Nephron progenitor cell (in vitro differentiated cells): Measurements from ENCODE around the gene CCR3.
A peak's percentile ranks its signal among the peaks of the same experiment; 100 is the strongest.

ENCODE experiments used
- DNase-seq: peaks from one replicate; pipeline ENCODE4 v3.0.0; 2021
- H3K27ac Mint-ChIP-seq: 2 replicates; pipeline ENCODE4 v1.8.0; 2021; ENCODE audit warnings: mild to moderate bottlenecking, moderate library complexity, mixed read lengths
- H3K27me3 Mint-ChIP-seq: 2 replicates; pipeline ENCODE4 v1.8.0; 2021; ENCODE audit warnings: mild to moderate bottlenecking, low read depth, mixed read lengths; ENCODE audit not compliant: poor library complexity
- H3K36me3 Mint-ChIP-seq: 2 replicates; pipeline ENCODE4 v1.8.0; 2021; ENCODE audit warnings: low read depth, mixed read lengths
- H3K4me1 Mint-ChIP-seq: 2 replicates; pipeline ENCODE4 v1.8.0; 2021; ENCODE audit warnings: mixed read lengths
- H3K4me3 Mint-ChIP-seq: 2 replicates; pipeline ENCODE4 v1.8.0; 2021; ENCODE audit warnings: mild to moderate bottlenecking, moderate library complexity, mixed read lengths
- H3K9me3 Mint-ChIP-seq: 2 replicates; pipeline ENCODE4 v1.8.0; 2021; ENCODE audit warnings: mild to moderate bottlenecking, moderate library complexity, mixed read lengths
- CTCF ChIP-seq: fragments of 200-600 bp; sonication (generic); IDR thresholded peaks from 2 replicates; pipeline ENCODE4 v1.5.0; 2021; ENCODE audit warnings: antibody characterized with exemption

CCR3 gene

GRCh38 chr3:46270474-46270873 lies 28.2 kb downstream of the CCR3 start:
- peaks cover 21% of the 10 kb centered on the region for H3K27me3 Mint-ChIP-seq
- no peaks in the 10 kb centered on the region for H3K4me1 Mint-ChIP-seq
- DNase-seq = no peak
- H3K9me3 Mint-ChIP-seq = peaks cover 32% of the 10 kb centered on the region
- no peak overlapping the region for H3K27ac Mint-ChIP-seq
- H3K36me3 Mint-ChIP-seq = no peaks in the 10 kb centered on the region
- no peak overlapping the region for H3K4me3 Mint-ChIP-seq
- no peak for TF ChIP-seq CTCF

- no peaks in the 10 kb centered on the region for H3K36me3 Mint-ChIP-seq
- TF ChIP-seq CTCF = no peak
- no peak overlapping the region for H3K27ac Mint-ChIP-seq
- peaks cover 24% of the 10 kb centered on the region for H3K27me3 Mint-ChIP-seq
- H3K9me3 Mint-ChIP-seq = peaks cover 35% of the 10 kb centered on the region
- H3K4me3 Mint-ChIP-seq = no peak overlapping the region
- DNase-seq = no peak
- no peaks in the 10 kb centered on the region for H3K4me1 Mint-ChIP-seq
Observed at GRCh38 chr3:46271209-46271745, 29.0 kb downstream of the CCR3 start.

- no peak for TF ChIP-seq CTCF
- H3K4me3 Mint-ChIP-seq = no peak overlapping the region
- H3K27ac Mint-ChIP-seq = no peak overlapping the region
- peaks cover 35% of the 10 kb centered on the region for H3K9me3 Mint-ChIP-seq
- H3K27me3 Mint-ChIP-seq = peaks cover 24% of the 10 kb centered on the region
- H3K36me3 Mint-ChIP-seq = no peaks in the 10 kb centered on the region
- H3K4me1 Mint-ChIP-seq = no peaks in the 10 kb centered on the region
- DNase-seq = no peak
Observed at GRCh38 chr3:46272028-46272451, 29.8 kb downstream of the CCR3 start.

GRCh38 chr3:46276497-46277099 lies 34.3 kb downstream of the CCR3 start:
- Mint-ChIP-seq H3K27ac (no peak overlapping the region), H3K4me3 (no peak overlapping the region), H3K36me3 (no peaks in the 10 kb centered on the region), H3K4me1 (no peaks in the 10 kb centered on the region), H3K9me3 (peaks cover 55% of the 10 kb centered on the region), H3K27me3 (peaks cover 12% of the 10 kb centered on the region)
- DNase-seq = peak; percentile 45
- peak; percentile 41 for TF ChIP-seq CTCF

DNA sequence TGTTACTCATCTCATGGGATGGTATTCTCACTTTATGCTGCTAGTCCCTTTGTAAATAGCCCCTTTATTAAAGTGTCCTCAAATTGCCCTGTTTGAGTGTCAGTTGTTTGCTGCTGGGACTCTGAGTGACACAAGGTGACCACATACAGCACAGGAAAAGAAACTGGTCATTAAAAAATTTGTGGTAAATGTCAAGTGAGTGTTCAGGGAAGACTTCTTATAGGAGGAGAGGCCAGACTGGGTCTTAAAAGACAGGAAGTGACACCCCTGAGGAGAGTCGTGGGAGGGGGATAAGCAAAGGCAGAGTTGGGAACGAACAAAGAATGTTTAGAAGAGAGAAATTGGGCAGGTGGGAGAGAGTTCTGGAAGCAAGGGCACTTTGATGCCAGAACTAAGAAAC lies 35.2 kb downstream of the CCR3 start:
- DNase-seq = no peak
- no peak for TF ChIP-seq CTCF
- Mint-ChIP-seq H3K4me3 (peak overlapping the region; percentile 10), H3K27ac (no peak overlapping the region), H3K27me3 (peaks cover 13% of the 10 kb centered on the region), H3K4me1 (no peaks in the 10 kb centered on the region), H3K9me3 (peaks cover 51% of the 10 kb centered on the region), H3K36me3 (no peaks in the 10 kb centered on the region)
